DMS114 treated with DMSO at 0.1 percent for 48 hours (cell line): ENCODE results near the gene ATXN10.

ENCODE experiments used
- DNase-seq: peaks from one replicate; lab custom pipeline; 2025; ENCODE audit not compliant: unreplicated experiment; lab: John Stamatoyannopoulos, UW

The ATXN10 gene

DNA sequence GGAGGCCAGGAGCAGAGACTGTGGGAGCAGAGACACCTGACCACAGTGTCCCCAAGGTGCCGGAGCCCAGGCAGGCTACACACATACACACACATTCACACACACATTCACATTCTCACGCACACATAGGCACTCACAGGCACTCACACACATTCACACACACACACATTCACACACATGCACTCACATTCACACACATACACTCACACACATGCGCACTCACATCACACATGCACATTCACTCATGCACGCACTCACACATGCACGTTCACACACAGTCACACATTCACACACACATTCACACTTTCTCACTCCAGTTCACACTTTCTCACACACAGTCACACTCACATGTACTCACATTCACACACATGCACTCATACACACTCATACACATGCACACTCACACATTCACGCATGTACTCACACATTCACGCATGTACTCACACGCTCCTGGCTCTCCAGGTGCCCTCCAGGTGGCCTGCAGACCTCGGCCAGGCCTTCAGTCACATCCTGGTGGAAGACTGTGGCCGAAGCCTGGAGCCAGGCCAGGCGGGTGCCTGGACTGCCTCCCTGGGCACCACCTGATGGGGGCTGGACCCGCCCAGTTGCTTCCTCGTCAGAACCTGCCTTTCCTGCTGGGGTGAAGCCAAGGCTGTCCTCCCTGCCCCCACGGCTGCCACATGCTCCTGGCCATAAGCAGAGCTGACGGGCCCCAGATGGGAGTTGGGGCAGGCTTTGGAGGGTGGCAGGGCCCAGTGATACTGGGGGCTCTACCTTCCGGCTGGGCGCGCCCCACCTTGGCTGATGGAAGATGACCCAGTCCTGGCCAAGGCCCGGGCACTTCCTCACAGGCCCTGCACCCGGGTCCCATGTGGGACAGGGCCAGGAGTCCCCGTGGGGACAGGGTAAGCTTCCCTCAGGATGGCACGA, 215.8 kb downstream of the ATXN10 start:
- no peak for DNase-seq

DNA sequence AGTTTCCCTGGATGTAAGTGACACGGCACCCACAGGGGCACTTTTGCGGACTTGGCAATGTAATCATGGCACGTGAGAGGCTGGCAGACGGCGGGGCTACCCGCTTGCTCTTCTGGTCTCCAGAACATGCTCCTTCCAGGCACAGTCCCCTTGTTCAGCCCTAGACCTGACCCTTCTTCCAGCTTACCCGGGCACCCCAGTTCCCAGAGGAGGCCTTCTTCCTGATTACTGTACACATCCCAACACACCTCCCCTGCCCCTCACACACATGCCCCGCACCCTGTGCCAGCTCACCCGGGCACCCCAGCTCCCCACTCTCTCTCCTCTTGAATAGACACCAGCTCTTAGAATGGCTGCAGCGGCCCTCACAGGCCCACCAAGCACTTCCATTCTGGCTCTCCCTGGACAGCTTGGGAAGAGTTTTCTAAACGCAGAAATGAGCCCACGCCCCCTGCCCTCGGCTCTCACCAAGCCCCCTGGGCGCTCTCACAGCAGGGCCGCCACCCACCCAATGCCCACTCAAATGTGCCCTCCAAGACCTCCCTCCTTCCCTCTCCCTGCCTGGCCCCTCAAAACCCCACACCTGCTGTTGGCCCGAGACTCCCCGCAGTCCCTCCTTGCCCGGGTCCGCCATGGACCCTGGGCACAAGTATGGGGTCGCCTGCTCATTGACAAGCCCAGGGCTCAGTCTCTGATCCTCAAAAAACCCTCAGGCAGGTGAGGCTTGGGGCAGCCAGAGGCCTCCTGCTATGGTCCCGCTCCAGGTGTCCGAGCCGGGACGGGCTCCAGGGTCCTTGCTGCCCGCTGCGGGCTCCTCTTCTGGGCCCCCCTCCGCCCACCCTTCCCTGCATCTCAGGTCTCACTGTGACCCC, 216.8 kb downstream of the ATXN10 start:
- DNase-seq, result no peak

DNA sequence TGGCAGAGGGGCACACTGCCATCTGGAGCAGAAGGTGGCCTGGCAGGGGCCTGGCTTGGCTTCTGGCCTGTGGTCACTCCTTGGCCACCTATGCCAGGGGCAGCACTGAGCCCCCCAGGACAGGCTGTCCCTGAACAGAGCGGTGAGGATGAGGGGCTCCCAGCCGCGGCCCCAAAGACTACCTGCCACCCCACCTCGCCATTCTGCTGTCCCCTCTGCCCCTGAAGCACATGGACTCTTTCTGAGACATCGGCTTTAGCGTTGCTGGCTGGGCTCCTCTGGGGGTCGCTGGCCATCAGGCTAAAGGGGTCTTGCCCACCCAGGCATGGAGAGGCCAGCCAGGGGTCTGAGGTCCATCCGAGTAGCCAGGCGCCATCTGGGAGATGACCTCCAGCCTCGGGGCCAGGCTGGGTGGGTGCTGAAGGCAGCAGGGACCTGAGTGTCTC, 217.5 kb downstream of the ATXN10 start:
- no peak for DNase-seq

DNA sequence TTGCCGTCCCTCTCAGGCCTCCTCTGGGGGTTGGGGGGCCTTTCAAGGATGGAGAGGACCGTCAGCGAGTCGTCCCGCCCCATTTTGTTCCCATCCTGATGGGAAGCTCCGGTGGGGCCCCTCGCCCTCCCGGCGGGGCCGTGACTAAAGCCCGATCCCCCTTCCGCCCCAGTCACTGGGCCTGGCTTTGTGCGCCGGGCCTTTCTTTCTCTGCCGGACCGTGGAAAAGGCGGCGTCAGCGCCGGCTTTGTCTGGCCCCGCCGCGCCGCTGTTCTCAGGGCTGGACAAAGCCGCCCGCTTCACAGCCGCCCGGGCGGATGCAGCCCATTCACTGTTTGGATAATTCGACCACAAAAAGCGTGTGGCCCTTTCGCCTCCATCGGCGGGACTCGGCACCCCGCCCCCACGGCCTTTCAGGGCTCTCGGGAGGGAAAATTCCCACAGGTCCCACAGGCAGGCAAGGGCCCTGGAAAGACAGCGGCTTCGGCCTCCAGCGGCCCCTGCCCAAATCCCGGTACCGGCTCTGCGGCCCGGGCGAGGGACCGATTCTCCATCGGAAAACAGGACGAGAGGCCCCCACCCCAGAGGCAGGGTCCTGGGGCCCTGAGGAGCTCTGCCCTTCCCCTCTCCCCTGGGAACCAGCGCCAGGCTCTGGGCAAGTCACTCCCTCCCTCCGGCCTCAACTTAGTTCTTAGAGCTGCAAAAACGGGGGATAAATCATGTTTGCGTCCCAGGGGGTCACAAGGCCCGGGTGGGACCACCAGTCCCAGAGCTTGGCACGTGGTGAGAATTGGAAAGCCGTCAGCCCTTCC, 218.1 kb downstream of the ATXN10 start:
- DNase-seq, result no peak

DNA sequence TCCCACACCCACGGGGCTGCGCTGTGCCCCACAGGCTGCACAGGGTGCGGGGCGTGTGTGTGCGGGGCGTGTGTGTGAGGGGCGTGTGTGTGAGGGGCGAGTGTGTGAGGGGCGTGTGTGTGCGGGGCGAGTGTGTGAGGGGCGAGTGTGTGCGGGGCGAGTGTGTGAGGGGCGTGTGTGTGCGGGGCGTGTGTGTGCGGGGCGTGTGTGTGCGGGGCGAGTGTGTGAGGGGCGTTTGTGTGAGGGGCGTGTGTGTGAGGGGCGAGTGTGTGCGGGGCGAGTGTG, 218.7 kb downstream of the ATXN10 start:
- no peak for DNase-seq

DNA sequence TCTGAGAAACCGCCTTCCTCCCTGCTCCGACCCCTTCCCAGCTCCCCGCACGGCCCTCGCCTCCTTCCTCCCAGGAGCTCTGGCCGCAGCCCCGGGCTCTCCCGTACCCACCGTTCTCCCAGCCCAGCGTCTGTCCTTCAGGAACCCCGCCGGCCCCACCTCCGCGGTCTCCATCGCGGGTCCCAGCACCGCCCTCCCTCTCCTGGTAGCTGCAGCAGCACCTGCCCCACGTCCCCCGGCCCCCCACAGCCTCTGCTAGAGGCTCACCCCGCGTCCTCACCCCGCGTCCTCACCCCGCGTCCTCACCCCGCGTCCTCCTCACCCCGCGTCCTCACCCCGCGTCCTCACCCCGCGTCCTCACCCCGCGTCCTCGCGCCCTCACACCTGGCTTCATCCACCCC, 219.4 kb downstream of the ATXN10 start:
- DNase-seq, result no peak

DNA sequence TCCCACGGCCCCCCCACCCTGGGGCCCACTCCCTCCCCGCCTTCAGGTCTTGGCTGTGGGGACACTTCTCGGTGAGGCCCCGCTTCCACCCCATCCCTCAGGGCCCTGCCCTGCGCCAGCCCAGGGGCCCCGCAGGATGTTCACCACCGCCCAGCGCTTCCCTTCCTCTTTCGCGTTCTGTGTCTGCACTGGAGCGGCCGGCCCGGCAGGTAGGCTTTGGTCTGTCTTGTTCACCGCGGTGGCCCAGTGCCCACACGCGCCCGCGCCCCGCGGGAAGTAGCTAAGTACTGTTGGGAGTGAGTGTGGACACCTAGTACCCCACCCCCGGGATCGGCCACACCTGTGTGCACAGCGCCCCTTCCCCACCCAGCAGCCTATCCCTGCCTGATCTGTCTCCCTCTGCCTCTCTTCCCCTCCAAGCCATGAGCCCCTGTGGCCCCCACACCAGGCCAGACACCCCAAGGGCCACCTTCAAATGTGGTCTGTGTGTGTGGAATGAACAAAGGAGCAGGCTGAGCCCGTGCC, 219.9 kb downstream of the ATXN10 start:
- no peak for DNase-seq

DNA sequence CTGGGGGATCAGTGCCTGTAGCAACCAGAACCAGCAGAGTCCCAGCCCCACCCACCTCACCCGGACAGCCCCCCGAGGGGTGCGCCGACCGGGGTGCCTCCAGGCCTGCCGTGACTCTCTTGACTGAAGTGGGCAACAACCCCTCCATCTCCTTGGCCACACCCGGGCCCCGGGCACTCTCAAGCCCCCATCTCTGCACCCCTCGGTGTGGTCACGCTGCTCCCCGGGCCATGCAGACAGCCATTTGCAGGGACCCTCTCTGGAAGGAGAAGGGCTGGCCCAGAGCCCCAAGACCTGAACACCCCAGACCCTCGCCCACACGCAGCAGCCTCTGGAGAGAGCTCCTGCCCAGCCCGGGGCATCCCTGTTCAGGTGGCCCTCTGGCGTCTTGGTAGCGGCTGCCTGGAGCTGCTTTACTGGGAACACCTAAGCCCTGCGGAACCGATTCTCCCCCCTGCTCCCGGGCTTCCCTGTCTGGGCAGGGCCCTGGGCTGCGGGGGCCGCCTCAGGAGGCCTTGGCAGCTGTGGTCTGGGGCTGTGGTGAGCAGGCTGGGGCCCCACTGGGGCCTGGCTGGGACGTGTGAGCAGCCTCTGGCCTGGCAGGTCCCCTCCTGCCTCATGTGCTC, 220.5 kb downstream of the ATXN10 start:
- DNase-seq, result no peak

DNA sequence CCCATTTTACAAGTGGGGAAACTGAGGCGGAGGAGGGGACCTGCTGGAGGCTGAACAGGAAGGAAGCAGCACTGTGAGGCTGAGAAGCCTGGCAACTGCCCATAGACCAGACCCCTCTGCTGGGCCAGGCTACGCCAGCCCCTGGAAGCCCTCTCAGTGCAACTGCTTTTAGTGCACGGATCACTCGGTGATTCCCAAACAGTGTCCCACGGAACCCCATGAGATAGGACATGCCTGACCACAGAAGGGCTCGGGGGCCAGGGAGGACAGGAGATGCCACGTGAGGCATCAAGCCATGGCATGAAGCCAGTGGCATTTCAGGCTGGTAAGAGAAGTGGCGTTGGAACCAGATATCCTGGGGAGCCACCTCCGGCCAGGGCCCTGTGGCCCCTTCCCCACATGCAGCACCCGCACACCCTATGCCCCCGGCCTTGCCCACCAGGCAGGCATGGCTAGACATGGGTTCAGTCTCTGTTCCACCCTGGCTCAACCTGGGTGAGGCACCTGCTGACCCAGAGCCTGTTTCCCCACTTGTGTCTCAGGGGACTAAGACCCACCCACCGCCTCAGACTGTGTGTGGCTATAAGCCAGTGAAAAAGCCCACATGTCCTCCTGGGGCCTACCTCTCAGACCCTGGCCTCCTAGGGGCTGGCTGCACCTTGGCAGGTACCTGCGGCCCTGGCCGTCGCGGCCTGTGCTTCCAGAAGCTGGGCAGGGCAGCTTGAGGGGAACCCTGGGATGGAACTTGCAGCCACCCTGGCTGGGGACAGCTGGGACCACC, 221.2 kb downstream of the ATXN10 start:
- DNase-seq, result no peak

DNA sequence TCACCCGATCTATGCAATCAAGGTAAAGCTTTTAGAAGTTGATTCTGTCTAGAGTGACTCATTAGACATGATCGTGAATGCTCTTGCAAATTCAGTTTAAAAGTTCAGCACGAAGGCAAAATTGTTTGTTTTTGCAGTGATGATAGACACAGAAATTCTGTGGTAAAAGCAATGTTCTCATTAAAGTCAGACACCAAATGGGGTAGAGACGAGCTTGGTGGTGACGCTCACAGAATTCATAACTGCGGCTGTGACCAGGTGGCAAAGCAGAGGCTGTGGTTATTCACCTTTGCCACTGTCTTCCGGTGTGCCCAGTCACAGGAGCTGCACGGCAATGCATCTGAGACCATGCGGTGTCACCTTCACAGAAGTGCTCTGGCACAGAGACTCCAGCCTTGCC, 221.9 kb downstream of the ATXN10 start:
- no peak for DNase-seq
